ENCODE results near the gene GATAD2B.
A peak's percentile ranks its signal among the peaks of the same experiment; 100 is the strongest.

GATAD2B gene

DNA sequence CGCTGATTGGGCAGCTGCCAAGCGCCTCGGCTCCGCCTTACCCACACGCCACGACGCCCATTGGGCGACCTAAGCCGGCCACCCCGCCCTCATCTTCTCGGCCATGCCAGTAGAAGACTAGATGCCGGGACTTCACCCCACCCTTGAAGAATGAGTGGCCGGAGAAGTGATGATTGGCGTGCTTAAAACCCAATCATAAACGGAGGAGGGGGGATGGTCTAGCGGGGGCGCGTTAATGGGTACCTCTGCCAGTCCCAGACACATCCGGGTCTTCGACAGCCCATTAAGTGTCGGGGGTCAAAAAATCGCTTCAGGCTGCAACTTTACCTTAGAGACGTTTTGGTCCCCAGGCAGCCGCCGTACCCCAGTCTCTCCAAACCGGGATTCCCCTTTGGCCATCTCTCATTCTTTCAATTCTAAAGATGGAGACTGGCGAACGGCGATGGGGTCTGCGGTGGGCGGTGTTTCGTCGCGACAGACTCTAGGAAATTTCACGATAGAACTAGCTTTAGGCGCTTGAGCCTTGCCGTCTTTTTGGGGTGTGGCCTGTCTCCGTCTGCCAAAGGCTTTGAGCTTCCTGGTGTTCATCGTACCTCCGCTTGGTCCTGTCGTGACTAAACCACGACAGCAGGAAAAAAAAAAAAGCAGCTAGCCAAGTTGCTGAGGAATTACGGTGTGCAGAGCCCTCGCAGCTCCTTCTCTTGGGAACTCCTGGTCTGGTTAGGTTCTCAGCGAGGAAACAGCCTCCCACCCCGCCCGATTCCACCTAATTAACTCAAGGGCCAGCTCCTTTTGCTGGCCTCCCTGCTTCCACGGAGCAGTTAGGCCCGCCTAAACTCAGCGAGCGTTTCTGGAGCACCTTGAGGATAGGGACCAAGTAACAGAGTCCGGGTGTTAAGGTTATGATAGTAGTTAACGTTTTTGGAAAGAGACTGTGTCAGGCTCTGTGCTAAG, at the start of gene GATAD2B:
TSS of gene GATAD2B (minus strand) at position 1 of the 954 bp plus-strand sequence. CDS start 94,625 bp downstream, outside the sequence.
- DNase-seq (ENCODE audit: low read depth in 2 of 2) = peak; percentile 98 to 99

DNA sequence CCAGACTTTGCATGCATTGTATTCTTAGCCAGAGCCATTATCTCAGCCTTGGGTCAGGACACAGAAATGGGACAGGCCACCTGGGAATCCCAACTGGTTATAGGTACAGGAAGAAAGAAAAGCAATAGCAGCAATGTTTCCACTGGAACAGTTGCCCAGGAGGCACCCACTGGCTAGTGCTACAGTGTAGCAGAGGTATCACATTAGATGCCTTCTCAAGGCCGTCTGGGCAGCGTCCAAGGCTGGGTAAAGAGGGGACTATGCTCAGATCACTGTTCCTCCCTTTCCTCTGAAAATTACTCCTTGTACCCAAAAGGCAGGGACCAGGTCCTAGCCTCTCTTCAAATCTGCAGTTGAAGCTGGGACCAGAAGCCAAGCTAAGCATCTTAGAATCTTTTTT, 47.6 kb upstream of the GATAD2B start:
- no peak for DNase-seq (ENCODE audit: low read depth in 2 of 2)

GRCh38 chr1:153968972-153969371, 46.2 kb upstream of the GATAD2B start:
- DNase-seq (ENCODE audit: low read depth in 2 of 2) = no peak

GRCh38 chr1:153968408-153968807, 45.6 kb upstream of the GATAD2B start:
- no peak for DNase-seq (ENCODE audit: low read depth in 2 of 2)

DNA sequence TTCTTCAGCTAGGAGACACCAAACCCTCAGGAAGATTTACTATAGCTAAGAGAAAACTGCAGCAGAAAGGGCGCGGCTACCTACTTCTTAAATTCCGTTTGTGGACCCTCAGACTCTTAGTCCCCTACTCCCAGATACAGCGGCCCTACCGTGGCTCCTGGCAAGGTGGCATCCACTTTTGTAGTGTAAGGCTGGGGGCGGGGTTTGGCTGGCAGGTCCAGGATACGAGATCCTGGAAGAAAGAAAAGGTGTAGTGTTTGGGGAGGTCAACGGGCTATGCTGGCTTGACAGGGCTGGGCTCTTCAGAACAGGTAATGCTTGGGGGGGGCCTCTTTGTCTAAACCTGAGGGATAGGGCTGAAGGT, 45.2 kb upstream of the GATAD2B start:
- no peak for DNase-seq (ENCODE audit: low read depth in 2 of 2)

GRCh38 chr1:153967107-153967999, 44.6 kb upstream of the GATAD2B start, which contains the start of gene CREB3L4:
TSS of gene CREB3L4 (plus strand) at chr1:153967902. CDS start at chr1:153968526, 624 bp downstream.
- DNase-seq (ENCODE audit: low read depth in 2 of 2) = peak; percentile 68 to 75

GRCh38 chr1:153963850-153964331, 41.1 kb upstream of the GATAD2B start:
- DNase-seq (ENCODE audit: low read depth in 2 of 2) = no peak

DNA sequence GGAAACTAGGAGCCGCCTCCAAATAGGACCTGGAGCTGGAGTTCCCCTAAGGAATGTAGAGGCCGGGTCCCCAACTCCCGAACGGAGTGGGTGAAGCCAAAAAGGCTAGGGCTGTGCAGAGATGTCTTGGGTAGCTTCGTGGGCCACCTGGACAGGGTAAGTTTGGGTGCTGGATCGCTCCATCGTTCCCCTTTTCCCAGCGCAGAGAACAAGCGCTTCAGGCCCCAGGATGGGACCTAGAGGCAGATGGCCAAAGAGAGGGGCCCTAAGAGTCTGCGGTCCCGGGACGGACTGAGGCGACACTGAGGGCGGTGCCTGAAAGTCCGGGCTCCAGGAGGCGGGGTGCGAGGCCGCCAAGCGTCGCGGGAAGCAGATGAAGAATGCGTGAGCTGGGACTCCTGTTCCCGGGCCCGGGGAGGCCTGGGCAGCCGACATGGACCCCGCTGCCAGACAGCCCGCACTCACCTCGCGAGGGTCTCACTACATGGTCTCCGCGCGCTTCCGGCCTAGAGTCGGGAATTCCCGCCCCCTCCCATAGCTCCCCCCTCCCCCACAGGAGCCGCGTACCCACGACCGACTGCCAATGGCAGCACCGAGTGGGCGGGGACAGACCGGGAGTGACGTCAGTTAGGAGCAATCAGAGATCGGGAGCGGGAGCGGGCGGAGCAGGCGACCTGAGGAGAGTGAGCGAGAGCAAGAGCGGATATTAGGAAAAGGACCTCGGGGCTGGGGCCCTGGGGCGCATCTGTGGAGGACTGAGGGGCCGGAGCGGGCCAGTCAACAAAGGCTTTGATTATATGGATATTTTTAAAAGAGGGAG, 40.5 kb upstream of the GATAD2B start, which contains the start of gene SLC39A1:
TSS of gene SLC39A1 (minus strand) at position 508 of the 820 bp plus-strand sequence. CDS start 822 bp downstream, outside the sequence.
- peak; percentile 88 to 89 for DNase-seq (ENCODE audit: low read depth in 2 of 2)

GRCh38 chr1:153962088-153963029, 39.6 kb upstream of the GATAD2B start:
- DNase-seq (ENCODE audit: low read depth in 2 of 2) = no peak

DNA sequence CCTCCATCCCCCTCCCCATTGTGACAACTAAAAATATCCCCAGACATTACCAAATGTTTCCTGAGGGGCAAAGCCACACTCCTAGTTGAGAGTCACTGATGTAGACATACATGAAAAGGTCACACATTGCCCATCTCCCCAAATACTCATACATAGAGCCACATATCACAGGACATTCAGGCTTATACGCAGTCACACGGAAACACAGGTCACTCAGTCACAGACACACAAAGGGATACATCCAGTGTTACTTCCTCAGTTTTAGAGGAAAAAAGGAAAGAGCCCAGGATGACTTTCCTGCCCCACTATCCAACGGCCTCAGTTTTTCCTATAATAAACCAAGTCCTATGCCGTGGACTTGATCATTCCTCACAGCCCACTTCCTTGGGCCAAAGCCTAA, 38.6 kb upstream of the GATAD2B start:
- no peak for DNase-seq (ENCODE audit: low read depth in 2 of 2)

DNA sequence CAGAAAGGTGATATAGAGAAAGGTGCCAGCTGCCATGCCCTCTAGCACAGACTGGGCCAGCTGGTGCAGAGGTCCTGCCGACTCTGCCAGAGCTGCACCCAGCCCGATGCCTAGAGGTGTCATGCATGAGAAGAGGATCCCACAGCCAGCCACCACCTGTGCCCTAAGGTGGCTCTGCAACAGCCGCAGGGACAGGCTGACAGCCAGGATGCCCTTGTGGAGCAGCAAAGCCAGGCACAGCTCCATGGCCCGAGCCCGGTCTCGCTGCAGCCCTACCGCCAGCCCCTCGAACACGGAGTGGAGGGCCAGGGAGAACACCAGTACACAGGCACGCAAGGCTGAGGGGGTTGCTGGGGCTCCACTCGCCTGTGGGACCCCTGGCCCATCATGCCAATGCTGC, 37.4 kb upstream of the GATAD2B start:
- DNase-seq (ENCODE audit: low read depth in 2 of 2) = no peak

- no peak for DNase-seq (ENCODE audit: low read depth in 2 of 2)
Observed at GRCh38 chr1:153959454-153959853, 36.7 kb upstream of the GATAD2B start.

DNA sequence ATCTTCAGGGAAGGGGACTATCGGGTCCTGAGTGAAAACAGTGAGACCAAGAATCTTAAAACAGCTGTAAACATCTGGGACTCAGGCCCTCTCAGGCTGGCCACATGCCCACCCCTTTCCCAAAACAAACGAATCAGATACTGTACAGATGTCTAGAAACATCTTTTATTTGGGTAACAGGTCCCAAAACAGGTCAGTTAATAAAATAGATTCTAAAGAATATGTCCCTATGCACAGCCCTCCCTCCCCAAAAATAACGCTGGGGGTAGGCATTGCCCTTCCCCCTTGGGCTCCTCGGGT, 36.1 kb upstream of the GATAD2B start:
- no peak for DNase-seq (ENCODE audit: low read depth in 2 of 2)

DNA sequence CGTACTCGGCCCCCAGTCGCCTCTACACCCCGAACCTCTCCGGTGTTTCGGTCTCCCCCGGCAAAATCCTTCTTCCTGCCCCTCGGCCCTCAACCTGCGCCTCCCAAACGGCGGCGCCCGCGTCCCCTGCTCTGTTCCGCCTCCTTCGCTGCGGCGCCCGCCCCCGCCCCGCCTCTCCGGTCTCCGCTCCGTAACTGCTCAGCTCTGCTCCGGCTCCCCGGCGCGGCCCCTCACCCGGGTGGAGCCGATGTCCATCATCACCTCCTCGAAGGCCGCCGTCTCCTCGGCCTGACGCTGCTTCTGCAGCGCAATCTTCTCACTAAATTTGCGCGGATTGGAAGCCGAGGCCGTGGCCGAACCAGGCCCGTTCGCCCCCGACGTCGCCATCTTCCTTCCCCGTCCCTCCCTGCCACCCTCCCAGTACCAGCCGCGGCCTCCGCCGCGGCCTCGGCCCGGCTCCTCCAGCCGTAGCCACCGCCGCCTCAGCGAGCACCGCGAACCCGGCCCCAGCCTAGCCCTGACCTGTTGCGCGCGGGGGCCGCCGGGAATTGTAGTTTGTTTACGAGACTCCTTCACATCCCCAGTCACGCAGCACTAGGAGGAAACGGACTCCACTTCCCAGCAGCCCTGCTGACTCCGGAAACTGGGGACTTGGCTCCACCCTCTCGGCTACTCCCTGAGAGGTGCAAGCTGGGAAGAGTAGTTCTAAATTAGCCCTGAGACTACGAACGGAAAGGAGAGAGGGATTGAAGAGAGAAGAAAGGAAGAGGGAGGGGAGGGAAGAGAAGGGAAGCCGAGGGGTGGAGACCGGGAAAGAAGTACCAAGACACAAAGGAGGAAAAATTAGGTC, 35.6 kb upstream of the GATAD2B start, which contains the start of gene CRTC2:
TSS of gene CRTC2 (minus strand) at position 502 of the 850 bp plus-strand sequence. CDS start at position 387, 115 bp downstream.
- peak; percentile 94 to 97 for DNase-seq (ENCODE audit: low read depth in 2 of 2)

GRCh38 chr1:153957744-153958110, 35.0 kb upstream of the GATAD2B start:
- peak in 1 of 2 donors; percentile 30 for DNase-seq (ENCODE audit: low read depth in 2 of 2)

- no peak for DNase-seq (ENCODE audit: low read depth in 2 of 2)
Observed at GRCh38 chr1:153956997-153957715, 34.4 kb upstream of the GATAD2B start.

GRCh38 chr1:153954826-153955225, 32.1 kb upstream of the GATAD2B start:
- no peak for DNase-seq (ENCODE audit: low read depth in 2 of 2)

DNA sequence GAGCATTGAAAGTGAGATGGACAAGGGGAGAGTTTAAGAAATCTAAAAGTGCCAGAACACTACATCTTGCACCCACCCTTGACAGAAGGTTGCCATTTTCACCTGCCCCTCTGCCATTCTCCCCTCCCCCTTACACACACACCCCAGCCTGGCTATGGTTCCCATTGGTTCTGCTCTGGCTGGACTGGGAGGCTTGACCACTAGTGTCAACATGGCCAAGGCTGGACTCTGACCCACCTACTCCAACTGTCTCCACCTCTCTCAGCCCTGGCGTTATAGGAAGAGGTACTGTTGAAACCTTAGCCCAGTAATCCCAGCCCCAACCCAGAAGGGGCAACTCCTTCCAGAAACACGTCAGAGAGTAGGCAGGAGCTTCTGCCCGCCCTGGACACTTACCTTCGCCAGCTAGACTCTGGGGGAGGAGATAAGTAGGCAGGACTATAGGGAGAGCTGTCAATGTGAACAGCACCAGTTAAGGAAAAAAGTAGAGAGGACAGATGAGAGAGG, 31.1 kb upstream of the GATAD2B start:
- DNase-seq (ENCODE audit: low read depth in 2 of 2) = no peak

Measured in stimulated activated CD8-positive, alpha-beta memory T cell treated with anti-CD3 and anti-CD28 coated beads, Interleukin-7, amount 100 ng/mL, for 4 hours (primary cell).